ENCODE results near the gene RASAL1.
A peak's percentile ranks its signal among the peaks of the same experiment; 100 is the strongest.
"Not testable (repeated sequence)": the region's sequence is repeated elsewhere in the genome, so short reads cannot be mapped to it uniquely, and the experiment has no call there.

RASAL1 gene

DNA sequence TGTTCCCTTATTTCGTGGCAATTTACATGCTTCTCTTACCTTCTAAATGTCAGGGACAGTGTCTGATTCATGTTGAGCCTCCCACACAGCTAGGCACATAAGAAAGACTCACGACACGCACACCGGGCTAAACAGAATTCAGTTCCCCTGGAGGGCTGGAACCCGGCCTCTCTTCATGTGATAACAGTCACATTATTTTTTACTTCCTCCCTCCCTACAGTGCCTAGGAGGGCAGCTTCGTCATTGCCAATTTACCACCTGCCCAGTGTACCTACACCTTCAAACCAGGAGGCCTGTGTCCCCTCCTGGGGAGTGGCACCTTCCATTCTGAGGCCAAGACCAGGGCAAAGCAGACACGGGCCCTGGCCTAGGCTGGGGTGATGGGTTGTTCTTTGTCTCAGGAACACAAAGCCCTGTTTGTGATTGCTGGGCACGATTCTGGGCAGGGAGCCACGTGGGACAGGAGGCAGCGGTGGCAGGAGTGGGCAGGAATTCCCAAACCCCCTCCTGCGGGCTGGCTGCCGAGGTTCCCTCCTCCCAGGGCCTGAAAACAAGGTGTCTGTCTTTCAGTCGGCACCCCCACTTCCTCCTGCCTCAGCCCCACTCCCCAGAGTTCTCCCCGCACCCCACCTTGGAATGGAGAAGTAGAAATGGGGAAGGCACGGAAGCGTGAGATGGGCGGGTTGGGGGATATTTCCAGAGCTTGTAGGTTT, 6.8 kb upstream of the RASAL1 start:
- DNase-seq (ENCODE audit: extremely low read depth in 1 of 2, low read depth in 1 of 2) = no peak

DNA sequence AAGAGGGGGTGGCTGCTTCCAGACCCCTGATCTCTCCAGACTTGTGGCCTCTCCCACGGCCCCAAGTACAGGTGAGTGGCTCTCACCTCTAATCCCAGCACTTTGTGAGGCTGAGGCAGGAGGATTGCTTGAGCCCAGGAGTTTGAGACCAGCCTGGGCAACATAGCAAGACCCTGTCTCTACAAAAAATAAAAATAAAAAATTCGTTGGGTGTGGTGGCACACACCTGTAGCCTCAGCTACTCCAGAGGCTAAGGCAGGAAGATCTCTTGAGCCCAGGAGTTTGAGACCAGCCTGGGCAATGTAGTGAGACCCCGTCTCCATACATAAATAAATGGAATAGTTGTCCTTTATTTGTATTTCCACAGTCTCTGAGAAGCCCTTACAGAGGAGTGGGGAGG, 6.2 kb upstream of the RASAL1 start:
- DNase-seq (ENCODE audit: extremely low read depth in 1 of 2, low read depth in 1 of 2) = not testable (repeated sequence)

DNA sequence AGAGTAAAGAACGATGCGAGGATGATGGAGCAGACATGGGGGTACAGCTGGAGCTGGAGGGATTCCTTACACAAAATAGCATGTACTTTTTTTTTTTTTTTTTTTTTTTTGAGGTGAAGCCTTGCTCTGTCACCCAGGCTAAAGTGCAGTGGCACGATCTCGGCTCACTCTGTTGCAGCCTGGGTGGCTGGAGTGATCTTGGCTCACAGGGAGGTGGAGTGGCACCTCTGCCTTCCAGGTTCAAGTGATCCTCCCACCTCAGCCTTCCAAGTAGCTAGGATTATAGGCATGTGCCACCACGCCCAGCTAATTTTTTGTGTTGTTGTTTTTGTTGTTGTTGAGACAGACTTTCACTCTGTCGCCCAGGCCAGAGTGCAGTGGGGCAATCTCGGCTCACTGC, 5.1 kb upstream of the RASAL1 start:
- no peak for DNase-seq (ENCODE audit: extremely low read depth in 1 of 2, low read depth in 1 of 2)

DNA sequence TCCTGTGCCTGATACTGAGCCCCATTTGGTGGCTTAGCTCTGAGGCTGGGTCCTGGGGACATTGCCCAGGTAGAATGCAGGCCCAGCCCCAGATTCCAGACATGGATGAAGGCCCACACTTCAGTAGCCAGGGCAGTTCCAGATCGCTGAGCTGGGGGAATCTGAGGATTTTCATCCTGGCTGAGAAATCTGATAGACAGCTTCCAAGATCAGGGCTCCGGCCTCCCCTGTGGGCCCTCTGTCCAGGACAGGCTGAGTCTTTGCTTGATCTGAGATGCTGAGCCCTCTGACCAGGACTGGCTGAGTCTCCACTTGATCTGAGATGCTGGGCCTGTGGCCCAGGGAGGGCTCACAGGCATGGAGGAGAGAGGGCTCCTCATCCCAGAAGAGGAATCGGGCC, 3.3 kb upstream of the RASAL1 start:
- no peak for DNase-seq (ENCODE audit: extremely low read depth in 1 of 2, low read depth in 1 of 2)

DNA sequence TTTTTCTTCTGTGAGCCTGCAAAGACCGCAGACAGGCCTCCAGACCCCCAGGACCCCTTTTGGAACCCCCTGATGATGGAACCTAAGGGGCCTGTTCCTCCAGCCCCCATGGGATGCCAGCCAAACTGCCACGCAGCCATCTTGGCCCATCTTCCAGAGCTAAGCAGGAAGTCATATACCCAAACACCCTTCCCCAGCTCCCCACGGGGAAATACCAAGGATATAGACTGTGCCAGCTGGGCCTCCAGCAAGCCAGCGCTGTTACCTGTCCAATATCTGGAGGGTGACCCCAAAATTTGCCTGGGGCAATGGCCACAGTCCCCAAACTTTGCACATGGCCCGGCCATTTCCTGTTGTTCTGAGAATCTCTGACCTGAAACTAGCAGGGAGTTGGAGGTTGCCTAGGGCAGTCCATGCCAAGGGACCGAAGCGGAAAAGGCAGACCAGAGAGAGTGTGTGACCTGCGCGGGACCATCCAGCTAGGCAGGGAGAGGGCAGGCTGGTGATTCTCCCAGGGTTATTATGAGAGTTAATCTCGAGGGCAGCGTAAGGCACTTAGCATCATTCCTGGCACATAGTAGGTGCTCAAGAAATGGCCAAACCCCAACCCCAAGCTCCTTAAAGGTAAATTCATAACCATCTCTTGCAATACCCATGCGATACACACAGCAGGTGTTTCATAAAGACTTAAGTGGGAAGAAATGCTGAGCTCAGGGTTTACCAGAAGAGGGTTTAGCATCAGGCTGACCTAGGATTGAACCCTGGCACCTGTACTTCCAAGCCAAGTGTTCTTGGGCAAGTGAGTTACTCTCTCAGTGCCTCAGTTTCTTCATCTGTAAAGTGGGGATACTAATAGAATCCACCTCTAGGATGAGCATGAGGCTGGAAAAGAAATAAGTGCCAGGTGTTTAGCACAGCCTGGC, 2.6 kb upstream of the RASAL1 start:
- DNase-seq (ENCODE audit: extremely low read depth in 1 of 2, low read depth in 1 of 2) = no peak

DNA sequence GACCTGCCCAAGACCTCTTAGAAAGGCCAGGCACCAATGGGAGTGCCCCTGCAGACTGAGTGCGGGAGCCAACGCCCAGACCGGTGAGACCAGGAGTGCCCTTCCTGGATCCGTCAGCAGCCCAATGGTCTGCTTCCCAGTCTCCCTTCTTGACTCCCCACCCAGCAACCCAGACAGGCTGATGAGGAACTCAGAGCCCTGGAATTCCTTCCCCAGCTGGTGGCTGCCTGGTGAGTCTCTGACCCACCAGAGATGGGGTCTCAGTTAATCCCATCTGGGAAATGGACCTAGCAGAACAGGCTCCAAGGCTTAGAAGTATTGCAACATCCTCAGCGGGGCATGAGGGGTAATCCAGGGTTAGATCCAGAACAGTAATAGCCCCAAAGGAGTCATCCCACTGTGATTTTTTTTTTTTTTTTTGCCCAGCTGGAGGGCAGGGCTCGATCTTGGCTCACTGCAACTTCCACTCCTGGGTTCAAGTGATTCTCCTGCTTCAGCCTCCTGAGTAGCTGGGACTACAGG, 1.5 kb upstream of the RASAL1 start:
- no peak for DNase-seq (ENCODE audit: extremely low read depth in 1 of 2, low read depth in 1 of 2)

DNA sequence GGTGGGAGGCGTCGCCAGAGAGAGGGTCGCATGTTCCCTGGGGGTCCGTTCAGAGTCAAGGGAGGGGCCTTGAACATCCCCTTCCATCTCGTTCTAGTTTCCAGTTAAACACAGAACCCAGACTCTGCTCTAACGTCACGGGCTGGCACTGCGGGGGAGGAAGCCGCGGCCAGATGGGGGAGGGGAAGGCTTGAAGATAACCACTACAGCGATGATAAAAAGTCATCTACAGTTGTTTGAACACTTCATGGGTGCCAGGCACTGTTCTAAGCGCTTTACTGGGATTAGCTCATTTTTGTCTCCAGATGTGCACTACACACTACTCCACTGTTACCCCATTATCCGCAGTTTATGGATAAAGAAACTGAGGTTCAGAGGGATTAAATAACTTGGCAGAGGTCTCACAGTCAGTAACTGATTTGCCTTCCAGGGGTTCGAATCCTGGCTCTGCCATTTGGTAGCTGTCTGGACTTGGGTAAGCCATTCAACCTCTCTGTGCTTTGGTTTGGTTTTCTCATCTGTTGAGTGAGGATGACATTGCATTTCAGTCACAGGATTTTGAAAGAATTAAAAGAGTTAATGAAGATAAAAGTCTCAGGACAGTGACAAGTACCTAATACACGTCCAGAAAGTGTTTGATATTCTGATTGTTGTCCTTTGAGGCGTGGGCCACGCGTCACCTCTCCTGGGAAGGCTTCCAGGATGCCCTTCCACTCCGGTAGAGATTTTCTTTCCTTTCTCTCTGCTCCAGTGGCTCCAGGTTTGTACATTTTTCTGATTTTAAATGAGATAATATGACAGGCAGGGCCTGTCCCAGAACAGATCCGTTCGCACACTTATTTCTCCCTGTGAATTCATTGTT, 798 bp upstream of the RASAL1 start:
- peak; percentile 28 to 66 for DNase-seq (ENCODE audit: extremely low read depth in 1 of 2, low read depth in 1 of 2)

DNA sequence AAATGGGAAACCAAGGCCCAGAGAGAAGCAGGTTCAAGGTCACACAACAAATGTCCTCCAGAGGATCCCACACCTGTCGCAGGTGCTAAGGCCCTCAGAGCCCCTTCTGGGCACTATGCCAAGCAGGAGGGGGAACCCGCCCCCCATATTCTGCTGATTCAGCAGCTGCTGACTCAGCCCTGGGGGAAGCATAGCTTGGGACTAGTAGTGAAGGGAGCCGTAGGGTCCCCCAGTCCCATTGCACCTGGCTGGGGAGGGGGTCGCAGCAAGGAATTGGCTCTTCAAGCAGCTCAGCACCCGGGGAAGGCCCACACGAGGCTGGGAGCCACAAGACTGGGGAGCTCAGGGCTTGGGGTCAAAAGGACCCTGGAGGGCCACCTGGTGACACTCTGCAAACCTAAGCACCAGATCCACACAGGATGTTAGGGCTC, 1.0 kb downstream of the RASAL1 start:
- no peak for DNase-seq (ENCODE audit: extremely low read depth in 1 of 2, low read depth in 1 of 2)

DNA sequence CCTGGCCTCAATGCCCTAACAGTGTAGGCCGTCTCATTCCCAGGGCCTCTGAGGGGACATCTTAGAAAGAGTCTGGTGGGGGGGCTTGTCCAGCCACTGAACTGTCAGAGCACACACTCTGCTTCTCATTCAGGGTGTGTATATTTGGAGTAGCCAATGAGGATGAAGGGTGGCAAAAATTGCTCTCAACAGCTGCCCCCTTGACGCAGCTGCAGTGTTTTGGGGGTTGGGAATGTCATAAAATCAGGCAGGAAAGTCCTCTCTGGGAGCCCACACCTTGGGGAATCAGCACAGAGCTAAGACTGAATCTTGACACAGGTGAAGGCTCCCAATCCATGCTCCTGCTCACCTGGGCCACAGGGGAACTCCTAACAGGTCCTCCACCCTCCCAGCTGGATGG, 1.5 kb downstream of the RASAL1 start:
- DNase-seq (ENCODE audit: extremely low read depth in 1 of 2, low read depth in 1 of 2) = no peak

DNA sequence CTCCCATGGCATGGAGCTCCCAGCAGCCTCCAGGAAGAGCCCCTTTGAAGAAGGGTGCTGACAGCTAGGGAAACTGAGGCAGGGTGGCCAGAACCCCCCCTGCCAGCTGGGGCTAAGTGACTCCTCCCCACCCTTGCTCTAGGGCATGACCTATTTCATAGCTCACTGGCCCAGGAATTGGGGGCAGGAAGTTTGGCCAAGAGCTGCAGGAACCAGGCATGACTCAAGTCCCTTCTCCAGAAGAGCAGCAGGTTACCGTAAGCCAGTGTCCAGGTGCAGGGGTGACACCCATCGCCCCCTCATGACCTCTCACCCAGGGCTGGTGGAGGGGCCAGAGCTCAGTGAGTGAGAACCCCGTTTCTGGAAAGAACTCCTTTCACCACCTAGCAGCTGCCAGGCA, 1.9 kb downstream of the RASAL1 start:
- DNase-seq (ENCODE audit: extremely low read depth in 1 of 2, low read depth in 1 of 2) = no peak

DNA sequence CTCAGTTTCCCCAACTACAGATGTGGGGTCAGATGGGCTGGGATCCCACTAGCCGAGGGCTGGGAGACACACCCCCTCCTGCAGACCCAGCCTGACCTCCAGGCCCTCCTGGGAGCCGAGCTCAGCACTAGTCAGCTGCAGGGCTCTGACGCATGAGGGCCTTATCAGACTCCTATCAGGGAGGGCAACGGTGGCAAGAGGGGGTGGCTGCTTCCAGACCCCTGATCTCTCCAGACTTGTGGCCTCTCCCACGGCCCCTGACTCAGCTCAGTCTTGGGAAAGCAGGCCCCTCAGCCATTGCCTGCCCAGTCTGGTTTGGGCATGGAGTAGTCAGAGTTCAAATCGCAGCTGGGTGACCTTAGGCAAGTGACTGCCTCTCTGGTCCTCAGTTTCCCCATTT, 2.5 kb downstream of the RASAL1 start:
- no peak for DNase-seq (ENCODE audit: extremely low read depth in 1 of 2, low read depth in 1 of 2)

DNA sequence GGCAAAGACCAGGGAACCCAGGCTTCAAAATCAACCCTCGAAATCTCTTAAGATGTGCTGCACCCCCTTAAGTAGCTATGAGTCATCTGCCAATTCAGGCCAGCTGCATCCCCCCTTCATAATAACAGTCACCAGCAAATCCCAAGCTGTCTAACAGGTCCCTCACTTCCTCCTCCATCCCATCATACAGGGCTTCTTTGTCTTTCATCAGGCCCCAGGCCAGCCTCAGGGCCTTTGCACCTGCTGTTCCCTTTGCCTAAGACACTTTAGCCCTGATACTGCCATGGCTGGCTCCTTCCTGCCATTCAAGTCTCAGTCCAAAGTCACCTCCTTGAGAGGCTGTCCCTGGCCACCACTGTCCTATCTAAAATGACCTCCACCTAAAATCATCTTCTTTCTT, 4.0 kb downstream of the RASAL1 start:
- no peak for DNase-seq (ENCODE audit: extremely low read depth in 1 of 2, low read depth in 1 of 2)

DNA sequence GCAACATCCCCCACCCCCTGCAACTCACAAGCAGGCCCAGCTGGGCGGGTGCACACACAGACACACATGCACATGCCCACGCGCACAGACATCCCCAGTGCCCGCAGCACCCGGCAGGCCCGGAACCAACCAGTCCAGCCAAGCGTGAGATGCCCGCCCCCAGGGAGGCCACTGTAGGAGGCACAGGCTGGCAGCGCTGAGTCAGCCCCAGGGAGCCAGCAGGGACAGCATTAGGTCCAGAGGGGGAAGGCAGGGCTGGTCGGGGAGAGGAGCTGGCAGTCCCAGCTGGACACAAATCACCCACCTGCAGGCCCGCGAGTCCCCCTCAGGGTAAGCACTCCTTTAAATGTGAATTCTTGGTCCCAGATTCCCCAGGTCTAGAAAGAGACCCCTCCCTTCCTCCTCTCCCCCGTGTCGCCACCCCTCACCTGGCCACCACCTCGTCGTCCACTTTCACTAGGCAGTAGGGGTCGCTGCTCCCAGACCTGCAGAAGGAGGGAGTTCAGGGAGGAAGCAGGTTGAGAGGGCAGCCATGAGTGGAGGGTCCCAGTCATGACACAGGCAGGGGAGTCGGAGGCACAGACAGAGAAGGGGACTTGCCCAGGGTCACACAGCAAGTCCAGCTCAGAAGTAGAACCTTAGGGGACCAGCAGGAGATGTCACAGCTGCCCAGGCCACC, 5.0 kb downstream of the RASAL1 start:
- DNase-seq (ENCODE audit: extremely low read depth in 1 of 2, low read depth in 1 of 2) = no peak

DNA sequence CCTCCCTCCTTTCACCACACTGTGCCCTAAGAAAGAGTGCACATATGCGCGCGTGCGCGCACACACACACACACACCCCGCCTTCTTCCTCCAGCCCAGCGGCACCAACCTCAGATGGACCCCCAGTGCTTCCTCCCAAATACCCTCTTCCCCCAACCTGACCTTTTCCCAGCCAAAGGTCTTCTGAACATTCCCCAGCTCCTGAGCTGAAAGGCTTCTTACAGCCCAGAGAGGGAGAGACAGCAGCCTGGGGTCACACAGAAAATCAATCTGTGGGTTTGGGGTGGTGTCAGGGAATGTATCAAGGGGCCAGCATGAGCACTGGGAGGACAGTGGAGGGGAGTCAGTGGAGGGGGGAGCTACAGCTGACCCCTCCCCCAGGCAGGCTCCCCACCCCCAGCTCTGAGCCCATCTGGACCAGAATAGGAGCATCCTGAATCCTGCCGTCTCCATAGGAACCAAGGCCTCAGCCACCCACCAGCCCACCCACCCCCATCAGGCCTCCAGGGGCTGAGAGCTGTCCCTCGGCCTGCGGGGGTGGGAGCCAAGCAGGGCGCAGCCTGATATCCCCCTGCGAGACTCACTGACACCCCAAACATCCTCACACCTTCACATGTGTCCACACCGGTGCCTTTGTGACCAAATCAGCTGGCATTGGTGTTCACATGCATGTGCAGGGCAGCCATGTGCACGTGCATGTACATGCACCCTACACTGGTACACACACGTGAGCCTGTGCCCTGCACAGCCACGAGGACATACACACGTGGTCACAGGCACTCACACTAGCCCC, 5.7 kb downstream of the RASAL1 start:
- DNase-seq (ENCODE audit: extremely low read depth in 1 of 2, low read depth in 1 of 2) = no peak

DNA sequence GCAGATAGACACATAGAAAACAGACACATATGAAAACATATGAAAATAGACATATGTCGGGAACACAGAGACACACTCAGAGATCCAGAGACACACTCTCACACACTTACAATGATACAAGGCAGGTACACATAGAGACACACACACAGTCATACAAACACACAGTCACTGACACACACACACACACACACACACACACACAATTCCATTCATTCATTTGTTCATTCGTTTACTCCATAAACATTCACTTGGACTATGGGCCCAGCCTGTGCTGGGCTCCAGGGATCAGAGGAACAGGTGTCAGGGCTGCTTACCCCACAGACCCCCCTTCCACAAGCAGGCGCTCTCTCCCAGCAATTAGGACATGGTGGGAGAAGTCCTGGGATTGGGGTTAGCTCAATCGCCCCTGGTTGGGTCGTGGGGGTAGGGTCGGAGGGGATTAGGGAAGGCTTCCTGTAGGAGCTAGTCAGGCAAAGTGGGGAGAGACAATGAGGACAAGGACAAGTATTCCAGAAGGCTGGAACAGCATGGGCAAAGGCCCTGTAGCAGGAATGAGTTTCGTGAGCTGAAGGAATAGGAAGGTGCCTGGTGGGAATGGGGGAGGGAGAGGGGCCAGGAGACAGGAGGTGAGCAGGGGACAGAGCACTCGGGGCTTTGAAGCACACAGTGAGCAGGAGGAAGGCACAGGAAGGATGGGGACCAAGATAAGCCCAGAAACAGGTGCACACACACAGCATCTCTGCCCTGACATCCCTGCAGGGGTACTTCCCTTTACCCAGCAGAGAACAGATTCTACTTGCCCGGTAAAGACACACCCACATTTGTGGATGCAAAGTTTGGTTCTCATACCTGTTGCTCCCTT, 6.5 kb downstream of the RASAL1 start:
- DNase-seq (ENCODE audit: extremely low read depth in 1 of 2, low read depth in 1 of 2) = no peak

DNA sequence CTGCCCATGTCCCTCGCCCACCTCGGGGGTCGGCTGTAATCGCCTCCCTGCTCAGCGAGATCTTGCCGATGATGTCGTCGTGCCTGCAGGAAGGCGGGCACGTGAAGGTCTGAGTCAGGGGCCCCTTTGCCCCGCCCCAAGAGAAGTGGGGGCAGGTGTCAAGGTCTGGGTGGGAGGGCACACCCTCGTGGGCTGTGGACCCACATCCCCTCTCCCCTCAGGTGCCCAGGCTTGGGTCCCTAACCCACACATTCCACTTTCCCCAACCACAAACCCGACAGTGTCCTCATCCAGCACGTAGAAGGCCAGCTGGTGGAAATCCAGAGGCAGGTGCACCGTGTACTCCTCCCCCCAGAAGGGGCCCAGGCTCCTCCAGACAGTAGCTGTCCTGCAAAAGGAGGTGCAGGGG, 7.8 kb downstream of the RASAL1 start:
- DNase-seq (ENCODE audit: extremely low read depth in 1 of 2, low read depth in 1 of 2) = no peak

DNA sequence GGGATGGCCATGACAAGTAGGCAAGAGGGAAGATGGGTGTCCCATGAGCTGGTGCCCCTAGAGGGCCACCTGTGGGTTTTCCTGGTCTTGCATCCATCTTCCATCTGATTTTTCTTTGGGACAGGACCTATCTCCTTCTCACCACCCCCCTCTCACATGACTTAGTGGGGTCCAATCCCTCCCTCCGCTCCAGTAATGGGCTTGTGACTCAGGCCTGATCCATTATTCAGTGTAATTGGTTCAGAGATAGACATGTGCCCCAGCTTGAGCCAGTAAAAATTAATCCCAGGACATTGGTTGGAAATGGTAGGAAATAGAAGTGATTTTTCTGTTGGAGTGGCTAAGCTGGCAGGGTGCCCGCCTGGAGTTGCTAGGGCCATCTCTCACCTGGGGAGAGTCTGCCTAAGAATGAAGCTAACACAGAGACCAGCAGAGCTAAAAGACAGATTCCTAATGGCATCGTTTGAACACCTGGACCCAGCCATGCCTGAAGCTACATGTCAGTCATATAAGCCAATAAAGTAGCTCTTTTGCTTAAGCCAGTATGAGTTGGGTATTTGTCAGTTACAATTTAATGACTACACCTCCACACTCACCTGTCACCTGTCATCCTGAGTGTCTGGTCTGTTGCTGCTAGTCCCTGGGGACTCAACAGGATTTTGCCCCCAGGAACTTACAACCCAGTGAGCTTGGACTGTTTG, 14.7 kb downstream of the RASAL1 start:
- no peak for DNase-seq (ENCODE audit: extremely low read depth in 1 of 2, low read depth in 1 of 2)

DNA sequence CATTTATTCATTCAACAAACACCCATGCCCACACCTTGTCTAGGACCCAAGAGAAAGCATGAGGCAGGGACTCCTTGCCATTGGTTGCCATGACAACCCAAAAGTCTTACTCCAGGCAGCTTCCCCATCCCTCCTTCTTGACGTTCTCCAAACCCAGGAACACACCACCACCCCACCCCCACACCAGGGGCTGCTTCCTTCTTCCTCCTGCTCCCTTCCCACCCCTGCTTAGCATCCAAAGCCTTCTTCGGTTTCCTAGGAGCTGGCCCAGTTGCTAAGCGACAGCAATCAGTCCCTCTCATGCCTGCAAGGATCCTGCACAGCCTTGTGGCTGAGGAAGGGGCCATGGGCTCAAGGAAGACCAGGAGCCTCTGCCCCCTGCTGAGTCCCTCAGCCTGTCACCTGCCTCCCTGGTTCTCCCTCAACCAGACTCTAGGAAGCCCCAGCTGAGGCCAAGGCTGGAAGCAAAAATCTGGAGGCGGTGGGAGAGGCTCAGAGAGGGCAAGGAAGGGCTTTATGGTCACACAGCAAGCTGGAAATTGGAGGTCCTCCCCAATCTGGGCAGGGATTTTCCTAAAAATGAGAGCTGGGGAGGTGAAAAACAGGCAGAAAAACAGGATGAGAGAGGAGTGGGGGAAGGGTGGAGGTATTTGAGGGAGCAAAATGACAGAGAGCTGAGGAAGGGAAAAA, 15.4 kb downstream of the RASAL1 start:
- DNase-seq (ENCODE audit: extremely low read depth in 1 of 2, low read depth in 1 of 2) = no peak

All from stimulated activated CD8-positive, alpha-beta memory T cell treated with anti-CD3 and anti-CD28 coated beads, Interleukin-7, amount 100 ng/mL, for 48 hours (primary cell).